Measurements from ENCODE around the gene DHRS2. TPM values are rescaled to one million over a fixed set of nuclear protein-coding genes. Genes with fewer than 3 reads are reported as not detected.

Gene DHRS2
- total and polyA plus RNA-seq, 2 of the 4 experiments (the other 2 are of a cell fraction), result 0.12 to 0.18 TPM

- no peak for DNase-seq
- no peak overlapping the region for H2AFZ ChIP-seq (replicated peaks; ENCODE audit: low read length, poor library complexity)
- no peak overlapping the region for H2BK5ac ChIP-seq (ENCODE audit: low read depth, low read length, poor library complexity, severe bottlenecking)
- ATAC-seq (ENCODE audit: low read depth), result no peak
- H3K4ac ChIP-seq (ENCODE audit: low read depth, low read length), result no peak overlapping the region
- H4K8ac ChIP-seq (ENCODE audit: low read depth in 2 of 2, low read length in 2 of 2), result no peak overlapping the region
- WGBS, 2 experiments (ENCODE audit: extremely low coverage in 2 of 2, insufficient read length in 1 of 2), result no CpG with 5 or more reads among the region's 8 CpGs
- ChIA-PET POLR2A (ENCODE audit: unreplicated experiment) (no interaction called here), CTCF (interaction anchor here (1.7 kb wide), 1 partner anchor 13 kb away, joined by 6 read pairs; no protein-coding TSS in a partner anchor)
- H3K56ac ChIP-seq (ENCODE audit: extremely low read depth, insufficient read depth, low read length), result no peak overlapping the region
- no peak overlapping the region for H3K23ac ChIP-seq (ENCODE audit: low read depth, low read length)
- no peak overlapping the region for H2AK5ac ChIP-seq (ENCODE audit: low read depth, low read length)
- dilution Hi-C loops (cut with HindIII; ENCODE audit: low sequenced_read_pairs, unreplicated experiment) (no loop called here), in situ Hi-C loops (cut with MboI; ENCODE audit: low sequenced_read_pairs) (no loop called here), intact Hi-C loops (cut with micrococcal nuclease) (no loop called here)
- no peak overlapping the region for H2BK15ac ChIP-seq (ENCODE audit: low read depth, low read length)
- BruUV-seq (replicated peaks), result no TSS peak
- H3K4me2 ChIP-seq (ENCODE audit: low read depth, low read length), result no peak overlapping the region
- no peaks in the 10 kb centered on the region for H3K4me1 ChIP-seq (ENCODE audit: control insufficient read depth, insufficient read depth, low read length)
- H3K36me3 ChIP-seq (ENCODE audit: control insufficient read depth, insufficient read depth, low read length), result no peaks in the 10 kb centered on the region
- H2AK9ac ChIP-seq (replicated peaks; ENCODE audit: low read depth, low read length, poor library complexity), result no peak overlapping the region
- H3K27ac ChIP-seq (ENCODE audit: insufficient read depth, low read length), result no peak overlapping the region
- no peaks in the 10 kb centered on the region for H3K9me3 ChIP-seq (ENCODE audit: control insufficient read depth, insufficient read depth, low read length)
- H4K91ac ChIP-seq (ENCODE audit: insufficient read depth, low read depth, low read length), result no peak overlapping the region
- no peak overlapping the region for H3K9ac ChIP-seq (ENCODE audit: low read depth, low read length)
- H4K5ac ChIP-seq (ENCODE audit: low read depth, low read length), result no peak overlapping the region
- no peaks in the 10 kb centered on the region for H3K9me1 ChIP-seq (ENCODE audit: insufficient read depth, low read length)
- H3K79me1 ChIP-seq (ENCODE audit: low read depth in 1 of 2, low read length in 2 of 2), result no peaks in the 10 kb centered on the region
- no peak for TF ChIP-seq POLR2A (IDR thresholded peaks at IDR 0.05; ENCODE audit: low read depth, low read length)
- no peak for TF ChIP-seq RFX5 (IDR thresholded peaks at IDR 0.05; ENCODE audit: low read depth, low read length)
- TF ChIP-seq USF2 (IDR thresholded peaks at IDR 0.05; ENCODE audit: low read depth, low read length), result no peak
- TF ChIP-seq SMC3 (IDR thresholded peaks at IDR 0.05; ENCODE audit: low read depth, low read length), result no peak
- TF ChIP-seq BHLHE40 (IDR thresholded peaks at IDR 0.05; ENCODE audit: low read depth, low read length), result no peak
- TF ChIP-seq NFE2L2 (IDR thresholded peaks at IDR 0.05; ENCODE audit: low read depth, low read length), result no peak
- no peak for TF ChIP-seq MAFK (IDR thresholded peaks at IDR 0.05; ENCODE audit: low read depth, low read length)
- no peak for TF ChIP-seq CEBPB (IDR thresholded peaks at IDR 0.05; ENCODE audit: low read depth, low read length)
- TF ChIP-seq MAZ (IDR thresholded peaks at IDR 0.05; ENCODE audit: borderline replicate concordance, low read depth, low read length), result no peak
- TF ChIP-seq FOS (IDR thresholded peaks at IDR 0.05; ENCODE audit: low read depth, low read length), result no peak
- H2BK120ac ChIP-seq (ENCODE audit: low read depth, low read length), result no peak overlapping the region
- H3K18ac ChIP-seq (ENCODE audit: low read depth, low read length), result no peak overlapping the region
- peaks cover 3% of the 10 kb centered on the region for H3K27me3 ChIP-seq (ENCODE audit: control insufficient read depth, insufficient read depth, low read length)
- no peak overlapping the region for H3K14ac ChIP-seq (replicated peaks; ENCODE audit: low read depth, low read length)
- H3K4me3 ChIP-seq (ENCODE audit: insufficient read depth, low read depth, low read length), result no peak overlapping the region
- H2BK20ac ChIP-seq (ENCODE audit: low read depth, low read length), result no peak overlapping the region
- H4K20me1 ChIP-seq (ENCODE audit: insufficient read depth, low read length), result no peaks in the 10 kb centered on the region
These were observed 8.8 kb downstream of the DHRS2 start for GRCh38 chr14:23644919-23645336.
